22Rv1 (cell line): ENCODE results near the gene SERPINB6.
"Not testable (repeated sequence)": the region's sequence is repeated elsewhere in the genome, so short reads cannot be mapped to it uniquely, and the experiment has no call there.

Experiments used
- H3K27ac ChIP-seq: fragments of 450-650 bp; 2 replicates; pipeline ENCODE4 v1.5.1; 2017
- CTCF ChIP-seq: fragments of 450-650 bp; IDR thresholded peaks from 2 replicates; pipeline ENCODE4 v1.5.1; 2017; ENCODE audit warnings: mild to moderate bottlenecking
- ZFX ChIP-seq: fragments of 450-650 bp; IDR thresholded peaks from 2 replicates; pipeline ENCODE4 v1.6.1; 2017; ENCODE audit warnings: antibody characterized with exemption, borderline replicate concordance

SERPINB6 gene

GRCh38 chr6:2945153-2945452 is 26.3 kb downstream of the SERPINB6 start:
- H3K27ac ChIP-seq = no peak overlapping the region
- TF ChIP-seq ZFX (no peak), CTCF (no peak)

GRCh38 chr6:2944405-2945152 is 26.8 kb downstream of the SERPINB6 start:
- no peak for TF ChIP-seq ZFX
- no peak for TF ChIP-seq CTCF
- no peak overlapping the region for H3K27ac ChIP-seq

GRCh38 chr6:2943564-2943955 is 27.8 kb downstream of the SERPINB6 start:
- H3K27ac ChIP-seq = no peak overlapping the region
- TF ChIP-seq ZFX (no peak), CTCF (no peak)

GRCh38 chr6:2942914-2943563 is 28.3 kb downstream of the SERPINB6 start:
- no peak overlapping the region for H3K27ac ChIP-seq
- no peak for TF ChIP-seq CTCF
- no peak for TF ChIP-seq ZFX

GRCh38 chr6:2942116-2942515 is 29.3 kb downstream of the SERPINB6 start:
- not testable (repeated sequence) for H3K27ac ChIP-seq

- no peak overlapping the region for H3K27ac ChIP-seq
- TF ChIP-seq ZFX (no peak), CTCF (no peak)
Observed at GRCh38 chr6:2940851-2941250, 30.5 kb downstream of the SERPINB6 start.

- H3K27ac ChIP-seq = no peak overlapping the region
- TF ChIP-seq CTCF (no peak), ZFX (no peak)
Observed at GRCh38 chr6:2940010-2940850, 31.1 kb downstream of the SERPINB6 start.
